SU-DHL-6 (cell line): ENCODE data around the gene CMPK1.

Source experiments
- EZH2phosphoT487 ChIP-seq: fragments of 200-600 bp; sonication (generic), shearing (Covaris generic); conservative IDR thresholded peaks from 2 replicates; pipeline ENCODE4 v1.6.1; 2018; ENCODE audit warnings: mild to moderate bottlenecking, antibody characterized with exemption, low read length, moderate library complexity, mixed read lengths
- TF ChIP-seq, protein P1 (sequence below): fragments of 200-600 bp; sonication (generic); IDR thresholded peaks from one replicate; pipeline ENCODE4 v1.5.1; 2017; ENCODE audit warnings: antibody characterized with exemption, mild to moderate bottlenecking, low read length, moderate library complexity; ENCODE audit not compliant: insufficient read depth, poor library complexity, severe bottlenecking

DNA sequence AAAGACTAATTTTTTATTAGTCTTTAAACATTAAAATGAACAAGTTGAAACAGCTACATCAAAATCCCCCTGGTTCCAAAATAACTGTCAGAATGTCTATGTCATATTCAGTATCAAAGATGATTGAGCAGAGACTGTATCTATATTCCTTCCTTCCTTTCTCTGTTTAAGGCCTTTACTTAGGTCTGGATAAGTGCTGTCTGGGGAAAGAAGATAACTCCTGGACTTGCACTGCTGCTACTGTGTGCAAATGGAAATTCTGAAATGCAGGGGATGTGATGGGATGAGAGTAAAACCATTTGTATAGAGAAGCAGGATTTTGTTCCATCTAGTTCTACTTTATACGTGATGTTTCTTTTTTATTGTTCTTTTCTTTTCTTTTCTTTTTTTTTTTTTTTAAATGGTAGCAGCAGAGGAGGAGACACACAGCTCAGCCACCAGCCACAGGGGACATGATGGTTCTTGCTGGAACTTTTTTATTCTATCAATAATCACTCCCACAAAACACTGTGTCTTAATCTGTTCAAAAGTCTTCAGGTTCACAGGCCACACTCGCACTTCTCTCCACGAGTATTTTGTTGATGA is 48.9 kb downstream of the CMPK1 start:
- TF ChIP-seq, protein P1, sequence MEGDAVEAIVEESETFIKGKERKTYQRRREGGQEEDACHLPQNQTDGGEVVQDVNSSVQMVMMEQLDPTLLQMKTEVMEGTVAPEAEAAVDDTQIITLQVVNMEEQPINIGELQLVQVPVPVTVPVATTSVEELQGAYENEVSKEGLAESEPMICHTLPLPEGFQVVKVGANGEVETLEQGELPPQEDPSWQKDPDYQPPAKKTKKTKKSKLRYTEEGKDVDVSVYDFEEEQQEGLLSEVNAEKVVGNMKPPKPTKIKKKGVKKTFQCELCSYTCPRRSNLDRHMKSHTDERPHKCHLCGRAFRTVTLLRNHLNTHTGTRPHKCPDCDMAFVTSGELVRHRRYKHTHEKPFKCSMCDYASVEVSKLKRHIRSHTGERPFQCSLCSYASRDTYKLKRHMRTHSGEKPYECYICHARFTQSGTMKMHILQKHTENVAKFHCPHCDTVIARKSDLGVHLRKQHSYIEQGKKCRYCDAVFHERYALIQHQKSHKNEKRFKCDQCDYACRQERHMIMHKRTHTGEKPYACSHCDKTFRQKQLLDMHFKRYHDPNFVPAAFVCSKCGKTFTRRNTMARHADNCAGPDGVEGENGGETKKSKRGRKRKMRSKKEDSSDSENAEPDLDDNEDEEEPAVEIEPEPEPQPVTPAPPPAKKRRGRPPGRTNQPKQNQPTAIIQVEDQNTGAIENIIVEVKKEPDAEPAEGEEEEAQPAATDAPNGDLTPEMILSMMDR = no peak
- no peak for TF ChIP-seq EZH2phosphoT487
